ENCODE results near the gene WDFY4. TPM values are rescaled to one million over a fixed set of nuclear protein-coding genes. Genes with fewer than 3 reads are reported as not detected.

The WDFY4 gene
- total and polyA plus RNA-seq, 9 of the 15 experiments (the other 6 are each of a cell fraction or from before 2014, with no cell fraction given), result 0.01 to 0.02 (median 0.01) TPM; not detected in 6

- FAIRE-seq (peak; percentile 68), DNase-seq (ENCODE audit: extremely low read depth in 1 of 4, low spot score in 3 of 4) (no peak), ATAC-seq (no peak)
- no peaks in the 10 kb centered on the region for H3K36me3 ChIP-seq (ENCODE audit: control insufficient read depth, insufficient read depth, low read length)
- POLR2A ChIA-PET, result interaction anchor here (0.7 kb wide), 1 partner anchor 879 kb away, joined by 3 read pairs; no protein-coding TSS in a partner anchor
- in situ Hi-C loops (cut with MboI), result no loop called here
- H3K4me2 ChIP-seq (ENCODE audit: insufficient read depth, low read length), result no peak overlapping the region
- H3K27ac ChIP-seq (ENCODE audit: extremely low read depth, low read depth, low read length), result no peak overlapping the region
- no peaks in the 10 kb centered on the region for H4K20me1 ChIP-seq (replicated peaks; ENCODE audit: control insufficient read depth, insufficient read depth, low read length)
- H3K9me1 ChIP-seq (ENCODE audit: control insufficient read depth, insufficient read depth, low read length), result no peaks in the 10 kb centered on the region
- no peak overlapping the region for H3K9ac ChIP-seq (ENCODE audit: insufficient read depth in 1 of 2, low read depth in 2 of 2, low read length in 2 of 2)
- no peak overlapping the region for H3K4me3 ChIP-seq
- H3K79me2 ChIP-seq (ENCODE audit: control insufficient read depth, insufficient read depth, low read length), result no peaks in the 10 kb centered on the region
- TF ChIP-seq C11orf30 (IDR thresholded peaks at IDR 0.05; ENCODE audit: low read depth) (peak; percentile 27; the same call in 1 of the 2 replicates), CHD2 (IDR thresholded peaks at IDR 0.05; ENCODE audit: low read depth, low read length) (no peak), ZNF316 (IDR thresholded peaks at IDR 0.05) (peak; percentile 59)
- intact Hi-C loops (cut with micrococcal nuclease), result no loop called here
- no peaks in the 10 kb centered on the region; a peak in 1 of 5 replicates for H3K4me1 ChIP-seq (replicated peaks in 1 of 2; ENCODE audit: control insufficient read depth in 2 of 2, insufficient read depth in 2 of 2, low read length in 2 of 2)
- BruUV-seq (replicated peaks), result no TSS peak
- no peaks in the 10 kb centered on the region for H3K9me3 ChIP-seq (replicated peaks; ENCODE audit: control insufficient read depth, insufficient read depth, low read depth, low read length)
- CTCF ChIA-PET (ENCODE audit: low intra/inter-chr PET ratio), result no interaction called here
- H2AFZ ChIP-seq (ENCODE audit: low read depth, low read length), result no peak overlapping the region
- peaks cover 27 to 72% of the 10 kb centered on the region in 2 experiments for H3K27me3 ChIP-seq (ENCODE audit: control insufficient read depth in 2 of 2, insufficient read depth in 2 of 2, low read length in 2 of 2)
Observed at GRCh38 chr10:48935577-48935976, 250.9 kb downstream of the WDFY4 start.

GRCh38 chr10:48937796-48938195, 253.1 kb downstream of the WDFY4 start:
- no peak overlapping the region for H3K4me2 ChIP-seq (ENCODE audit: insufficient read depth, low read length)
- in situ Hi-C loops (cut with MboI), result no loop called here

More at GRCh38 chr10:48937796-48938195, 253.1 kb downstream of the WDFY4 start:
- Histone ChIP-seq H3K79me2 (ENCODE audit: control insufficient read depth, insufficient read depth, low read length) (no peaks in the 10 kb centered on the region), H3K4me3 (no peak overlapping the region), H3K27me3 (ENCODE audit: control insufficient read depth in 2 of 2, insufficient read depth in 2 of 2, low read length in 2 of 2) (peaks cover 32 to 78% of the 10 kb centered on the region in 2 experiments), H2AFZ (ENCODE audit: low read depth, low read length) (no peak overlapping the region), H3K9me1 (ENCODE audit: control insufficient read depth, insufficient read depth, low read length) (no peaks in the 10 kb centered on the region), H3K27ac (ENCODE audit: extremely low read depth, low read depth, low read length) (no peak overlapping the region), H3K9ac (ENCODE audit: insufficient read depth in 1 of 2, low read depth in 2 of 2, low read length in 2 of 2) (no peak overlapping the region), H3K36me3 (ENCODE audit: control insufficient read depth, insufficient read depth, low read length) (no peaks in the 10 kb centered on the region), H3K9me3 (replicated peaks; ENCODE audit: control insufficient read depth, insufficient read depth, low read depth, low read length) (no peaks in the 10 kb centered on the region), H3K4me1 (replicated peaks in 1 of 2; ENCODE audit: control insufficient read depth in 2 of 2, insufficient read depth in 2 of 2, low read length in 2 of 2) (no peaks in the 10 kb centered on the region), H4K20me1 (replicated peaks; ENCODE audit: control insufficient read depth, insufficient read depth, low read length) (no peaks in the 10 kb centered on the region)
- no peak for TF ChIP-seq SIN3A (IDR thresholded peaks at IDR 0.05; ENCODE audit: borderline replicate concordance in 2 of 2, control insufficient read depth in 1 of 2, low read depth in 2 of 2, low read length in 2 of 2)
- no peak for TF ChIP-seq PCBP2 (IDR thresholded peaks at IDR 0.05; ENCODE audit: low read depth, low read length, poor library complexity, severe bottlenecking)
- no peak for TF ChIP-seq NR2C1 (IDR thresholded peaks at IDR 0.05)
- TF ChIP-seq NR2C1 (tag; IDR thresholded peaks at IDR 0.05), result no peak
- 4% methylated on average over 3 of the region's 3 CpGs for WGBS (ENCODE audit: insufficient coverage, low coverage, missing lambda C conversion rate)
- FAIRE-seq (no peak), DNase-seq (ENCODE audit: extremely low read depth in 1 of 4, low spot score in 3 of 4) (no peak), ATAC-seq (no peak)
- no TSS peak for BruUV-seq (replicated peaks)
- intact Hi-C loops (cut with micrococcal nuclease), result no loop called here
- POLR2A ChIA-PET, result no interaction called here
- CTCF ChIA-PET (ENCODE audit: low intra/inter-chr PET ratio), result no interaction called here
